ENCODE measurements around the gene PRUNE2. TPM values are rescaled to one million over a fixed set of nuclear protein-coding genes. Genes with fewer than 3 reads are reported as not detected.

The PRUNE2 gene
- total and polyA plus RNA-seq, 12 donors: 1.9 to 68.0 (median 11.2) TPM

DNA sequence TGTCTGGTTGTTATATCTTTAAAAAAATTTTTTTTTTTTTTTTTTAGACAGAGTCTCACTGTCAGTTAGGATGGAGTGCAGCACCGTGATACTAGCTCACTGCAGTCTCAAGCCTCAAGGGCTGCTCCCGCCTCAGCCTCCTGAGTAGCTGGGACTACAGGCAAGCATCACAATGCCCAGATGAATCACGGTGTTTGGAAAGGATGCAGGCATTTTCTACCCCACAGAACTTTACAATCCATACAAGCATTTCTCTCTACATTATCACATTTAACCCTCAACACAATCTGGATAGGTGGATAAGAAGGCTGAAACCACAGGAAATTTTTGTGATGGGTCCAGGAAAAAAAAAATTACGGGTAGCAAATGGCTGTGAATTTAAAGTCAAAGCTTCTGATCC is 147.4 kb downstream of the PRUNE2 start:
- WGBS, 4 donors: 63 to 72% (median 67%) methylated on average over 4 of the region's 4 CpGs
- TF ChIP-seq, protein P1, sequence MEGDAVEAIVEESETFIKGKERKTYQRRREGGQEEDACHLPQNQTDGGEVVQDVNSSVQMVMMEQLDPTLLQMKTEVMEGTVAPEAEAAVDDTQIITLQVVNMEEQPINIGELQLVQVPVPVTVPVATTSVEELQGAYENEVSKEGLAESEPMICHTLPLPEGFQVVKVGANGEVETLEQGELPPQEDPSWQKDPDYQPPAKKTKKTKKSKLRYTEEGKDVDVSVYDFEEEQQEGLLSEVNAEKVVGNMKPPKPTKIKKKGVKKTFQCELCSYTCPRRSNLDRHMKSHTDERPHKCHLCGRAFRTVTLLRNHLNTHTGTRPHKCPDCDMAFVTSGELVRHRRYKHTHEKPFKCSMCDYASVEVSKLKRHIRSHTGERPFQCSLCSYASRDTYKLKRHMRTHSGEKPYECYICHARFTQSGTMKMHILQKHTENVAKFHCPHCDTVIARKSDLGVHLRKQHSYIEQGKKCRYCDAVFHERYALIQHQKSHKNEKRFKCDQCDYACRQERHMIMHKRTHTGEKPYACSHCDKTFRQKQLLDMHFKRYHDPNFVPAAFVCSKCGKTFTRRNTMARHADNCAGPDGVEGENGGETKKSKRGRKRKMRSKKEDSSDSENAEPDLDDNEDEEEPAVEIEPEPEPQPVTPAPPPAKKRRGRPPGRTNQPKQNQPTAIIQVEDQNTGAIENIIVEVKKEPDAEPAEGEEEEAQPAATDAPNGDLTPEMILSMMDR (IDR thresholded peaks at IDR 0.05): no peak
- TF ChIP-seq POLR2A (IDR thresholded peaks at IDR 0.05): no peak
- Histone ChIP-seq H3K36me3 (replicated peaks in 1 of 2) (no peaks in the 10 kb centered on the region), H3K4me1 (replicated peaks in 1 of 2) (no peaks in the 10 kb centered on the region), H3K9me3 (replicated peaks in 1 of 3) (no peaks in the 10 kb centered on the region), H3K27me3 (no peaks in the 10 kb centered on the region), H3K27ac (no peak overlapping the region), H3K4me3 (no peak overlapping the region)
- intact Hi-C loops (cut with DNase I): no loop called here
- no peak for DNase-seq

DNA sequence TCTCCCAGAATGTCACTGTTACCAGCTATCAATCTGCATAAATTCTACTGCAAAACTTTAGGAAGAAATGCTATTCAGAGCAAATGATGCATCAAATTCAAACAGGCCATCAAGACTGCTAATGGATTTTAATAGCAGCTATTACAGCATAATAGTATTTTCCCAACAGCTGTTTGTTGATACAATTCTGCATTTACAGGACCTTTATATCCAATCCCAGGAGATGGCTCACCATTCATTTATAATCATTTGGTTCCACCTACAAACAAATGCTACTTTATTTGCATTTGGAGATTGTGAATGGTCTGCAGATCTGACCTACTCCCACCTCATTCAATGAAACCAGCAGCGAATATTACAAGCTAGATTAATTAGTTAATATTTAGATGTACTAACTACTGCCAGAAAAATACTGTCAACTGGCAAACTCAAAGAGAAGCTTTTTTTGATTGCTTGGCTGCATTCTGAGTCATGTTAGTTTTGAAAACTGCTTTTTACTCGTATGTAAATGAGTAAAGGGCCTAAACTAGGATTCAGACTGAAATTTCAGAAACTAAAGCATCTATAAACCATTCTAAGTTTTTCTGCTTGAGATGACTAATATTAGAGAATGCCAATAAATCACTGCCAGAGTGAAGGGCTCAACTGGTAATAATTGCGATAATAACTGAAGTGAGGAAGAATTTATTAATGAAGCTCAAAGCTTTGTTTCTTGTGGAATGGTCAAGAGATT is 148.8 kb downstream of the PRUNE2 start:
- Histone ChIP-seq H3K27ac (no peak overlapping the region), H3K4me3 (no peak overlapping the region), H3K9me3 (replicated peaks in 1 of 3) (no peaks in the 10 kb centered on the region), H3K27me3 (no peaks in the 10 kb centered on the region), H3K4me1 (replicated peaks in 1 of 2) (no peaks in the 10 kb centered on the region), H3K36me3 (replicated peaks in 1 of 2) (no peaks in the 10 kb centered on the region)
- WGBS, 4 donors: 74 to 81% (median 79%) methylated on average over 3 of the region's 3 CpGs
- intact Hi-C loops (cut with DNase I): no loop called here
- no peak for TF ChIP-seq POLR2A (IDR thresholded peaks at IDR 0.05)
- TF ChIP-seq, protein P1 (IDR thresholded peaks at IDR 0.05): no peak
- no peak for DNase-seq

DNA sequence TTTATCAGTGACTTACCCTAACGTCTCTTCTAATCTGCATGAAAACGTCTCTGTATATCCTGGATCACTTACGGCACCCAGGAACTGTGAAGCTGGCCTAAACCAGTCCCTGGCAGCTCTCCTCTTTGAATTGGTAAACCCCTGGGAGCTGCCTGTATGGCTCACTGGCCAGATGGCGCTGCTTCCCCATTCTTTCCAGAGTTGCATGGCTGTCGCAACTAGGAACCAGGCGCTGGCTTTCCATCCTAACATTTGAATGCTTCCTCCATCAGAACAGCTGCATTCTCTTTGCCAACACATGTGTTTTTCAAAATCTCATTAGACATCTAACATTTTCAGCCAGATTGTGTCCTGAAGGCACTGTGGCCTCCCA is 149.7 kb downstream of the PRUNE2 start:
- Histone ChIP-seq H3K36me3 (replicated peaks in 1 of 2) (no peaks in the 10 kb centered on the region), H3K27me3 (no peaks in the 10 kb centered on the region), H3K4me1 (replicated peaks in 1 of 2) (no peaks in the 10 kb centered on the region), H3K27ac (no peak overlapping the region), H3K4me3 (no peak overlapping the region), H3K9me3 (replicated peaks in 1 of 3) (no peaks in the 10 kb centered on the region)
- TF ChIP-seq, protein P1 (IDR thresholded peaks at IDR 0.05): no peak
- no peak for TF ChIP-seq POLR2A (IDR thresholded peaks at IDR 0.05)
- intact Hi-C loops (cut with DNase I): no loop called here
- 56 to 67% (median 60%) methylated on average over 5 to 6 of the region's 6 CpGs for WGBS, 4 donors
- DNase-seq: peak in 3 of 7 donors; percentile 15 to 19 (median 15)

DNA sequence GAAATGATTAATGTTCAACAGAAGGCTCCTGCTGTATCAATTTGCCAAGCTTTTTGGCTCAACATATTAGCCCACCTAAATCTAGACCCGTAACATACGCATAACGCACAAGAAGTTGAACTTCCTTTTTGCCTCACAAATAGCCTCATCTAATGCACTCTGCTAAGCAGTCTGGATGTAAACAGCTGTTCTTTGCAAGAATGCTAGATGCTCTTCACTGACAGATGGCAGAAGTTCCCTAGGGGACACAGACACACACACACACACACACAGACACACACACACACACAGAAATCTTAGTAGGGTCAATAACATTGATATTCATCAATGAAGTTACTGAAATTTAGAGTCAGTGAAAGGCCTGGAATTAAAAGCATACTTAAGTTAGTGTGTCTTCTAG is 154.9 kb downstream of the PRUNE2 start:
- Histone ChIP-seq H3K4me3 (no peak overlapping the region), H3K27ac (no peak overlapping the region), H3K27me3 (no peaks in the 10 kb centered on the region), H3K36me3 (replicated peaks in 1 of 2) (no peaks in the 10 kb centered on the region), H3K4me1 (replicated peaks in 1 of 2) (no peaks in the 10 kb centered on the region), H3K9me3 (replicated peaks in 1 of 3) (no peaks in the 10 kb centered on the region)
- intact Hi-C loops (cut with DNase I): no loop called here
- no peak for DNase-seq
- no peak for TF ChIP-seq POLR2A (IDR thresholded peaks at IDR 0.05)
- WGBS, 4 donors: 78 to 87% (median 86%) methylated on average over 3 of the region's 3 CpGs

DNA sequence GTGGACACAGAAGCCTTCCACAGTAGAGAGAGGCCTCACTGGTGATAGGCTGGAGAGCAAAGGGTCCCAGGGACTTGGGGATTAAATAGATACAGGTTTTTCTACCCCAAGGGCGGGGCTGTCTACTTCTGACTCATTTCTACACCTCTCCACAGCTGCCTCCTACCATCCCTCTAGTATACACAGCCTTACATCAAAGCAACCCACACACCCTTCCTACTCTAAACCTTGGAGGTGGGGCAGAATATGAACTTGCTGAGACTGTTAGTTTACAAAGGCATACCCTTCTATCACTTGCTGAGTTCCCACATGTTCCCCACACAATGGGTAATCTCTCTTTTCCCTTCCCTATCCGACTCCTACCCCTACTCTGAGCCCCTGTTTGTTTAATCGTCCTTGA is 161.6 kb downstream of the PRUNE2 start:
- Histone ChIP-seq H3K36me3 (replicated peaks in 1 of 2) (no peaks in the 10 kb centered on the region), H3K9me3 (replicated peaks in 1 of 3) (no peaks in the 10 kb centered on the region), H3K27ac (no peak overlapping the region), H3K27me3 (no peaks in the 10 kb centered on the region), H3K4me1 (replicated peaks in 1 of 2) (no peaks in the 10 kb centered on the region), H3K4me3 (no peak overlapping the region)
- intact Hi-C loops (cut with DNase I): no loop called here
- no peak for DNase-seq
- WGBS, 4 donors: 71 to 76% (median 74%) methylated on average over 3 of the region's 3 CpGs
- no peak for TF ChIP-seq POLR2A (IDR thresholded peaks at IDR 0.05)
- TF ChIP-seq, protein P1 (IDR thresholded peaks at IDR 0.05): no peak

All from adrenal gland (tissue), 12 donors.